ENCODE data around the gene BLMH.
"Not testable (repeated sequence)": the region's sequence is repeated elsewhere in the genome, so short reads cannot be mapped to it uniquely, and the experiment has no call there.

The BLMH gene

DNA sequence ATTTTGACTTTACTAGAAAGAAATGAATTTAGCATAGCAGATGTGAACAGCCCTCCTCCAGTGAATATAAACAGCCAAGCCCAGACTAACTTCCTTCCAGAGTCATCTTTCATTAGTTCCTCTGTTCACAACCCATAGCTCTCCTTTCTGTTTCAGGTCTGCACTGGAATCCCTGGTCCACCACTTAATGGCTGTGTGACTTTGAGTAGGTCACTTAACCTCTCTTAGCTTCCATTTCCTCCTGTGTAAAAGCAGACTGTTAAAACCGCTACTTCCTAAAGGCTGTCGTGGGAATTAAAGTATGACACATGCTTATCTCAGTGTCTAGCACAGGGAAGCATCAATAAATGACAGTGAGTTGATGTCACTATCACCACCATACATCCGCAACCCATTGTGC lies 63.7 kb downstream of the BLMH start:
- DNase-seq (ENCODE audit: low spot score): no peak

GRCh38 chr17:30226878-30227277 lies 64.9 kb downstream of the BLMH start:
- no peak for DNase-seq (ENCODE audit: low spot score)

DNA sequence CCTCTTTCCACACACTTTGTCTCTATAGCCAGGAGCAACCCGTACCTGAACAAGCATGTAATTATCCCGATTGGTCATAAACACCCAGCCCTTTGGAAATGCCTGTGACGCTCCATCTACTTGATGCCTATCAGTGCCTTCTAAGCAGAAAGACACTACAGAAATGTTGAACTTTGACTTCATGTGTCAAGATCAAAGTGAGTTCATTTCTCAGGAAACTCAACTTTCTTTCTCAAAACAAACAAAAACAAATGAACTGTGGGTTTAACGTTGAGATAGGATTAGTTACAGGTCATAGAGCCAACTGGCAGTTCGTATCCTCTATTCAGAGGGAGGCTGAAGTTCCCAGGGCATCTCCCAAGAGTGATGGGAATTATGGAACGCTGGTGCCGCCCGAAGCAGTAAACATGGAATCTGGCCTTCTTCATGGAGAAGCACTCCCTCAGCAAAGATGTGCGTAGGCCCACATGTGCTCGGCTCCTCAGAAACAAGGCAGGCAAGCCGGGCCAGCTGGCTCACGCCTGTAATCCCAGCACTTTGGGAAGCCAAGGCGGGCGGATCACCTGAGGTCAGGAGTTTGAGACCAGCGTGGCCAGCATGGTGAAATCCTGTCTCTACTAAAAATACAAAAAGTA lies 65.7 kb downstream of the BLMH start:
- DNase-seq (ENCODE audit: low spot score): no peak

DNA sequence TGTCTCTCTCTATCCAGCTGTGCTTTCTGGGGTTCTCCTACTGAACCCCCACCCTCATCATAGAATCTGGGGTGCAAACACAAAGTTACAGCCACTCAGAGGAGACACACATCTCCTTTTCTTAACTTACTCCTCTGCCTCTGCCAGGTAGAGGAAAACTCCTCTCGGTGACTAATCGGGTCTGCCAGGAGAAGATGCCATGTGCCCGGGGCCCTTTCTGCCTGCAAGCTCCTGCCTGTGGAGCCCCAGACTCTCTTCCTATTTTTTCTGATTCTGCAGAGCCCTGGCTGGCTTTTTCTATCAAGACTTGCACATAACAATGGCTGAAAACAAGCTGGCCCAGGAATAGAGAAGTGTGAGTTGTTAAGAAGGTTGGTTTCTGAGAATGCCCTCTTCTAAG lies 66.6 kb downstream of the BLMH start:
- DNase-seq (ENCODE audit: low spot score): no peak

DNA sequence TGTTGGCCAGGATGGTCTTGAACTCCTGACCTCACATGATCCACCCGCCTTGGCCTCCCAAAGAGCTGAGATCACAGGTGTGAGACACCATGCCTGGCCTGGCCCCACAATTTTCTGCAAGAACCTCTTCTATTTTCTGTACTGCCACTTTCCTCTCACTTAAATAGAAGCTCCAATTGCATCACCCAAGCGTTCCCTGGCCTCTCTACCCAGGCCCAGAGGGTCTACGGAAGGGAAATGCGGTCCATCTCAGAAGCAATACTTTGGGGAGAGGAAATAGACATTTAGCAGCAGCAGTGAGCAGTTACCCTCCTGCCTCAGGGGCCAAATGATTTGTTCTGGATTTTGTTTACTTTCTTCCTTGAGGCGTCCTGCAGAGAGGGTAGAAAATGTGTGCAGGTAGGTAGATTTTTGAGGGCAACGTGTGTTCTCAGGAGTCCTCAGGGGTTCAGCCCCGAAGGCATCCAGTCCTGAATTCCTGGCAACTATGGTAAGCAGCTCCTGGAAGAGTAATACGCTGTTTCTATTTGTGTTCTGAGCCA lies 67.3 kb downstream of the BLMH start:
- DNase-seq (ENCODE audit: low spot score): no peak

- no peak for DNase-seq (ENCODE audit: low spot score)
Observed at GRCh38 chr17:30222721-30223175, 69.0 kb downstream of the BLMH start.

DNA sequence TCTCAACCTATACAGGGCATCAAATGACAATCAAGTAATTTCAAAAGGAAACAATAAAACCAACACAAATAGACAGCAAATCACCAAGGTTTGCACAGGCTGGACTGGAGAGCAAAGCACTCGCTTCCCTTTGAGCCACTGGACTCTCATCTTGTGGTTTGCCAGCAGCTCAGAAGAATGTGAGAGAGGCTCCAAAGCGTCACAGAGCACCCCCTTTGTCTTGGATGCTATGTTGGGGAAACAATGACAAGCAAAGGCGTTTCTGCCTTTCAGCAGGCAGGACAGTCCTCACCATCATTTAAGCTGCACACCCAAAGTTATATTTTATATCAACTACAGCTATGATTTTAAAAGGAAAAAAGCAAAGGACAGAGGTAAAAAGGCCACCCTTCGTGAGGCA lies 69.5 kb downstream of the BLMH start:
- DNase-seq (ENCODE audit: low spot score): no peak

- DNase-seq (ENCODE audit: low spot score): no peak
Observed at GRCh38 chr17:30221346-30221745, 70.4 kb downstream of the BLMH start.

- DNase-seq (ENCODE audit: low spot score): no peak
Observed at GRCh38 chr17:30220414-30220813, 71.3 kb downstream of the BLMH start.

- no peak for DNase-seq (ENCODE audit: low spot score)
Observed at GRCh38 chr17:30219833-30220232, 71.9 kb downstream of the BLMH start.

- DNase-seq (ENCODE audit: low spot score): no peak
Observed at GRCh38 chr17:30219315-30219714, 72.4 kb downstream of the BLMH start.

DNA sequence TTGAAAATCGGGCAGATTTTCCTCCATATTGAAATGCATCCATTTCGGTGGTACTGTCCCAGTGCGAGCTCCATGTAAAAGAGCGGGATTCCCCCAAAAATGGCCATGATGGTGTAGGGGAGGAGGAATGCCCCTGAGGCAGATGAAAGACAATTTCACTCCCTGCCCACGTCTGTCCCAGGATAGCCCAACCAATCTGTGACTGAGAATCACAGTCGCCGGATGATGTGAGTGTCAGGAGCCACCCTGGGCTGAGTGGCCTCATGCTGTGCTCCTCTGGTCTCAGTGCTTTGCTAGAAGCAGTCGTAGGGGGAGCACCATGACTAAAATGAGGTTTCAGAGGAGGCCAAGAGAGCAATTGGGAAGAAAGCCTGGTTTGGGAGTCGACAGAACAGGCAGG lies 72.9 kb downstream of the BLMH start:
- no peak for DNase-seq (ENCODE audit: low spot score)

- DNase-seq (ENCODE audit: low spot score): no peak
Observed at GRCh38 chr17:30217746-30218245, 73.9 kb downstream of the BLMH start.

DNA sequence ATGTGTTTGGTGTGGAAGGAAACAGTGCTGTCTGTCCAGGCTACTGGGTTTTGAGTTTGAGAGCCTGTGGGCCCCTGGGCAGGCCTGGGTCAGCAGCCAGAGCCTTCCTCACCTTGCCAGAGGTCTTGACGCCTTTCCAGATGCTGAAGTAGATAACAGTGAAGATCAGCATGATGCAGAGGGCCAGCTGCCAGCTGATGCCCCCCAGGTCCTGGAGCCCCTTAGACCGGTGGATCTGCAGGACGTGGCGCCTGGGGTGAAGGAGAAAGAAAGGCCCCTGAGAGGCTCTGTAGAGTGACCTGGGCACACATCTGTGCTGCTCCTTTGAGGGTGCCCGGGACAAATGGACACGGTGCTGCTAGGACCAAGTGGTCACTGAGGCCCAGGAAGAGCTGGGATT lies 74.7 kb downstream of the BLMH start:
- no peak for DNase-seq (ENCODE audit: low spot score)

- peak; percentile 24 for DNase-seq (ENCODE audit: low spot score)
Observed at GRCh38 chr17:30212750-30213149, 79.0 kb downstream of the BLMH start.

DNA sequence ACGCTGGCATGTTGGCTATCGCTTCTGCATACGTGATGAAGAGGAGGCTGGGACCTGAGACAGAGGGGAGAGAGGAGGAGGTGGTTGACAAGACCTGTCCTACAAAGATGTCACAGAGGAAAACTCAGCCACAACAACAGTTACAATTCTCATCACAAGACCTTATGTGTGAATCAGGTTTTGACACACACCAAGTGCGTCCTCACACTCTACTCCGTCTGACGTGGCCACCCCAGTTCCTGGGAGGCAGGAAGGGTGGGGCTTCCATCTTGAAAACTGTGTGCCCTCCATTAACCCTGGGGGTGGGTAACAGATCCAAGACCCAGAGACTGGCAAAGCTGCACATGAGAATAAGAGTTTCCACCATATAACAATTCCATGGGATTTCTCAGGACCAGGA lies 80.4 kb downstream of the BLMH start:
- DNase-seq (ENCODE audit: low spot score): no peak

DNA sequence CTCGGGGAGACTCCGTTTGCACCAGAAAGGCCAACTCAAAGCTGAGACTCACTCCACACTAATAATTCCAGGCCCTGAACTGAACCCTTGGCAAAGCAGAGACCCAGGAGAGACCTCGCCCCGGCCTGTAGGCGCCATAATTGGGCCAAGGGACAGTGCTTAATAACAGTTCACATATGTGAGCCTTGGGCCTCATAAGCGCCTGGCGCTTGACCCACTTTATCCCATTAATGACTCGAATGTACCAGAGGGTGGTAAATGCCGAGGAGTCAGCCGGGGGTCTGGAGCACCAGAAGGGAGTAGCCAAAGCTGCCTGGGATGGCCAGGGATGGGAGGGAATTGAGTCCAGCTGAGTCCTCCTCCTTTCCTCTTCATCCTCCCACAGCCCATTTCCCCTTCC lies 80.8 kb downstream of the BLMH start:
- DNase-seq (ENCODE audit: low spot score): no peak

GRCh38 chr17:30210366-30210765 lies 81.4 kb downstream of the BLMH start:
- DNase-seq (ENCODE audit: low spot score): no peak

DNA sequence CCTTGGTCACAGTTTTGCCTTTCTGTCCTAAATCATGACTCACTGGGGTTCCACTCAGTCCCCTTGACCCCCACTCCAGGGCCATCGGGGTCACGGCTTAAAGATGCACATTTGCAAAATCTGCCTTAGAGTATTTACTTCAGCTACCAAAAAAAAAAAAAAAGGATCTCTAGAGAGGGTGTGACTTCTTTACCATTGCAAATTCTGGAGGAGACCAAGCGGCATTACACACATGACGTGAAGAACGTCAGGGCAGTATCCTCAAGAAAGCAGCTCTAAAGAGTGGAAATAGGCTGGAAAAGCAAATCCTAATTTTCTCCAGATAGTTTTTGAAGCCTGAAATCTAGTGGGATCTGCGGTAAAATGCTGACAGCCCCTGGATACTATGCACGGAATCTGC lies 81.8 kb downstream of the BLMH start:
- DNase-seq (ENCODE audit: low spot score): no peak

DNA sequence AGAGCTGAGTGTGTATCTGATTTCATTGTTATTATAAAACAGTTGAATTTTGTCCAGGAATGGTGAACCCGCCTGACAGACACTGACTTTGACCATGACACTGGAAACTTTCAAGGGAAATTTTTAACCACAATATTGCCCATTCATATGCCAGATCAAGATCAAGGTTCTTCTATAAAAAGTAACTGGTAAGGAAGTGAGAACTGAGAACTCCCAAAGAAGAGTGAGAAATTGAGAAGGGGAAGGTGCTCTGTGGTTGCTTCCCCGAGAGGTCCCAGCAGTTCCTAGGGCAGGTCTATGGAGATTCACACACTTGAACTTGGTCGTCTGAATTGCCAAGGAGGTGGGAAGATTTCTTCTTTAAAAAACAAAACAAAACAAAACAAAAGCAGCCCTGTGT lies 83.5 kb downstream of the BLMH start:
- no peak for DNase-seq (ENCODE audit: low spot score)

- no peak for DNase-seq (ENCODE audit: low spot score)
Observed at GRCh38 chr17:30207655-30208054, 84.1 kb downstream of the BLMH start.

DNA sequence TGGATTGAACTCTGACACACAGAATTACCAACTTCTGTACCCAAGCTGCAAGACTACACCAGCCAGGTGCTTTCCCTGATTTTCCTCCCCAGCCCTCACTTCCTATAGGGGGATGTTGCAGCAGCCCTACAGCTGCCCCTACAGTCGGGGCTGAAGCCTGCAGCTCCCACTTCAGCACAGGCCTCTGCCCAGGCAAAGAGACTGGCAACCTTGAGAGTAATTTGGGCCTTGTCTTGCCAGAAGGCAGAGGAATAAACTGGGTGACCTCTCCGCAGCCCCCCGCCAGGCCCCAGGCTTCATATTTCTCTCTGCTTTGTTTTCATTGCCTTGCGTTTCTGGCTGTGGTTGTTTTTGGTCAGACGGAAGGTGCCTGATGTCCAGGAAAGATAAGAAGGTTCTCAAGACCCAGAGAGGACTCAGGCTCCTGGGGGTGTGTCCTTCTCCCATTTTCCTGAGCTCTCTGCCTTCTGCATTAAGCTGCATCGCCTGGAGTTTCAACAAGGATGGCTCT lies 88.2 kb downstream of the BLMH start:
- no peak for DNase-seq (ENCODE audit: low spot score)

DNA sequence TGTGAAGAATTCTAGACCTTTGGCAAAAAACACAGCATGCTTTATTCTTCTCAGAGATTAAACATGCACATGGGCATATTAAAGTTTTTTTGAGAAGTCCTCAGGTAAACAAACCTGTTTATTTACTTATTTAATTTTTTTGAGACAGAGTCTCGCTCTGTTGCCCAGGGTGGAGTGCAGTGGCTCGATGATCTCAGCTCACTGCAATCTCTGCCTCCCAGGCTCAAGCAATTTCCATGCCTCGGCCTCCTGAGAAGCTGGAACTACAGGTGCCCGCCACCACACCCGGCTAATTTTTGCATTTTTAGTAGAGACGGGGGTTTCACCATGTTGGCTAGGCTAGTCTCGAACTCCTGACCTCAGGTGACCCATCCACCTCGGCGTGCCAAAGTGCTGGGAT lies 91.1 kb downstream of the BLMH start:
- not testable (repeated sequence) for DNase-seq (ENCODE audit: low spot score)

DNA sequence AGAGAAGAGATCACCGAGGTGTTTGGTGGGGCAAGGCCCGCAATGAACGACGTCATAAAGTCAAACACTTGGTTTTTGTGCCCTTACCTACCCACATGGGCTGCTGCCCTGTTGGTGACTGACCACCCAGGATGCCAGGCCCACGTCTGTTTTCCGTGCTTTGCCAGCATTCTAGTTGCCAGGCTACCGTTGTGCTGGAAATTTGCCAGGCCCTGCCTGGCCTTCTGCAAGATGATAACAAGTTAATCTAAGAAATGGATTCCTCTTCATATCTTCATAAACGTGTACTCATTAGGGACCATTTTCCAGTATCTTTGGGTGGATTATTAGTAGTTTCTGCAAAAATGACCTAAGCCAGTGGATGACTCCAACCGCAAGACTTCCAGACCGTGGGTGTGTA lies 91.6 kb downstream of the BLMH start:
- no peak for DNase-seq (ENCODE audit: low spot score)
